Measurements from ENCODE around the gene R3HDM2. TPM values are rescaled to one million over a fixed set of nuclear protein-coding genes. Genes with fewer than 3 reads are reported as not detected.

Gene R3HDM2
- polyA plus RNA-seq, 1 donor from 2014 or later: 11.1 TPM

DNA sequence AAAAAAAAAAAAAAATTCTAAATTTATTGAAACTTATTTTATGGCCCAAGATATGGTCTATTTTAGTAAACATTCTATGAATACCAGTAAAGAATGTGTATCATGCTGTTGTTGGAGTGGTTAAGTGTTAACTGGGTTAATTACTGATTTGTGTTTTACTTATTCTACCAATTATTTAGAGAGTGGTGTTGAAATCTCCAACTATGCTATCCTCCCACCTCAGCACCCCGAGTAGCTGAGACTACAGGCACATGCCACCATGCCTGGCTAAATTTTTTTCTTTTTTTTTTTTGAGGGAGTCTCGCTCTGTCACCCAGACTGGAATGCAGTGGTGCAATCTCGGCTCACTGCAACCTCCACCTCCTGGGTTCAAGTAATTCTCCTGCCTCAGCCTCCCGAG is 72.2 kb downstream of the R3HDM2 start:
- Histone ChIP-seq H2AFZ (ENCODE audit: low read depth, low read length) (no peak overlapping the region), H4K20me1 (ENCODE audit: insufficient read depth) (no peaks in the 10 kb centered on the region), H3K9ac (ENCODE audit: low read length) (no peak overlapping the region), H3K4me3 (ENCODE audit: low read length) (no peak overlapping the region), H3K4me2 (ENCODE audit: low read length) (no peak overlapping the region), H3K79me2 (replicated peaks; ENCODE audit: insufficient read depth, low read length) (no peaks in the 10 kb centered on the region), H3K9me2 (ENCODE audit: insufficient read depth, low read length) (no peaks in the 10 kb centered on the region), H3K27ac (ENCODE audit: low read length) (no peak overlapping the region), H3K27me3 (ENCODE audit: insufficient read depth, low read depth, low read length) (no peaks in the 10 kb centered on the region), H3K36me3 (ENCODE audit: insufficient read depth, low read length) (no peaks in the 10 kb centered on the region), H3F3A (ENCODE audit: insufficient read depth, low read length, poor library complexity, severe bottlenecking) (no peaks in the 10 kb centered on the region), H3K9me3 (ENCODE audit: low read length) (no peaks in the 10 kb centered on the region)
- TF ChIP-seq TAF1 (IDR thresholded peaks at IDR 0.05; ENCODE audit: low read depth) (no peak), SMC3 (conservative IDR thresholded peaks at IDR 0.05; ENCODE audit: poor library complexity) (no peak), EP300 (conservative IDR thresholded peaks at IDR 0.05; ENCODE audit: poor library complexity, severe bottlenecking) (no peak), REST (IDR thresholded peaks at IDR 0.05; ENCODE audit: borderline replicate concordance) (no peak), RAD21 (conservative IDR thresholded peaks at IDR 0.05) (no peak), POLR2AphosphoS5 (IDR thresholded peaks at IDR 0.05) (no peak), EZH2 (IDR thresholded peaks at IDR 0.05; ENCODE audit: borderline replicate concordance, insufficient read depth, low read length, poor library complexity, severe bottlenecking) (no peak), MXI1 (conservative IDR thresholded peaks at IDR 0.05; ENCODE audit: poor library complexity, severe bottlenecking) (no peak)
- TF ChIP-seq, protein P1, sequence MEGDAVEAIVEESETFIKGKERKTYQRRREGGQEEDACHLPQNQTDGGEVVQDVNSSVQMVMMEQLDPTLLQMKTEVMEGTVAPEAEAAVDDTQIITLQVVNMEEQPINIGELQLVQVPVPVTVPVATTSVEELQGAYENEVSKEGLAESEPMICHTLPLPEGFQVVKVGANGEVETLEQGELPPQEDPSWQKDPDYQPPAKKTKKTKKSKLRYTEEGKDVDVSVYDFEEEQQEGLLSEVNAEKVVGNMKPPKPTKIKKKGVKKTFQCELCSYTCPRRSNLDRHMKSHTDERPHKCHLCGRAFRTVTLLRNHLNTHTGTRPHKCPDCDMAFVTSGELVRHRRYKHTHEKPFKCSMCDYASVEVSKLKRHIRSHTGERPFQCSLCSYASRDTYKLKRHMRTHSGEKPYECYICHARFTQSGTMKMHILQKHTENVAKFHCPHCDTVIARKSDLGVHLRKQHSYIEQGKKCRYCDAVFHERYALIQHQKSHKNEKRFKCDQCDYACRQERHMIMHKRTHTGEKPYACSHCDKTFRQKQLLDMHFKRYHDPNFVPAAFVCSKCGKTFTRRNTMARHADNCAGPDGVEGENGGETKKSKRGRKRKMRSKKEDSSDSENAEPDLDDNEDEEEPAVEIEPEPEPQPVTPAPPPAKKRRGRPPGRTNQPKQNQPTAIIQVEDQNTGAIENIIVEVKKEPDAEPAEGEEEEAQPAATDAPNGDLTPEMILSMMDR (IDR thresholded peaks at IDR 0.05; ENCODE audit: poor library complexity, severe bottlenecking): no peak

DNA sequence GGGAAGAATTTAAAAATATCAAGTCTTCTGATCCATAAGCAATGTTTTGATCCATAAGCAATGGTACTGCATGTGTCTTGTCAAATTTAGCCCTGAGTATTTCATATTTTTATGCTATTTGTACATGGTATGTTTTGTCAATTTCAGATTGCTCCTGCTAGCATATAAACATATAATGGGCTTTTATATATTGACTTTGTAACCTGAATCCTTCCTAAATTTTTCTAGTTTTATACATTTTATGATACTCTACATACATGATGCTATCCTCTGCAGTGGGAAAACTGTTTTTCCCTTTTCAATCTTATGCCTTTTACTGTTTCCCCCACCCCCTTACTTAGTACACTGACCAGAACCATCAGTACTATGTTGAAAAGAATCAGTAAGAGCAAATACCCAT is 75.1 kb downstream of the R3HDM2 start:
- H3K9me2 ChIP-seq (ENCODE audit: insufficient read depth, low read length): no peaks in the 10 kb centered on the region
- TF ChIP-seq TAF1 (IDR thresholded peaks at IDR 0.05; ENCODE audit: low read depth) (no peak), POLR2AphosphoS5 (IDR thresholded peaks at IDR 0.05) (no peak), MXI1 (conservative IDR thresholded peaks at IDR 0.05; ENCODE audit: poor library complexity, severe bottlenecking) (no peak), REST (IDR thresholded peaks at IDR 0.05; ENCODE audit: borderline replicate concordance) (no peak), RAD21 (conservative IDR thresholded peaks at IDR 0.05) (no peak), SMC3 (conservative IDR thresholded peaks at IDR 0.05; ENCODE audit: poor library complexity) (no peak), EP300 (conservative IDR thresholded peaks at IDR 0.05; ENCODE audit: poor library complexity, severe bottlenecking) (no peak), EZH2 (IDR thresholded peaks at IDR 0.05; ENCODE audit: borderline replicate concordance, insufficient read depth, low read length, poor library complexity, severe bottlenecking) (no peak)
- TF ChIP-seq, protein P1 (IDR thresholded peaks at IDR 0.05; ENCODE audit: poor library complexity, severe bottlenecking): no peak
- no peaks in the 10 kb centered on the region for H3K36me3 ChIP-seq (ENCODE audit: insufficient read depth, low read length)
- H3F3A ChIP-seq (ENCODE audit: insufficient read depth, low read length, poor library complexity, severe bottlenecking): no peaks in the 10 kb centered on the region
- no peak overlapping the region for H3K27ac ChIP-seq (ENCODE audit: low read length)
- H3K9me3 ChIP-seq (ENCODE audit: low read length): no peaks in the 10 kb centered on the region
- no peak overlapping the region for H3K4me3 ChIP-seq (ENCODE audit: low read length)
- H4K20me1 ChIP-seq (ENCODE audit: insufficient read depth): no peaks in the 10 kb centered on the region
- H2AFZ ChIP-seq (ENCODE audit: low read depth, low read length): no peak overlapping the region
- no peaks in the 10 kb centered on the region for H3K79me2 ChIP-seq (replicated peaks; ENCODE audit: insufficient read depth, low read length)
- no peaks in the 10 kb centered on the region for H3K27me3 ChIP-seq (ENCODE audit: insufficient read depth, low read depth, low read length)
- H3K4me2 ChIP-seq (ENCODE audit: low read length): no peak overlapping the region
- H3K9ac ChIP-seq (ENCODE audit: low read length): no peak overlapping the region

All from neural cell (in vitro differentiated cells).